Measurements from ENCODE around the gene RNF180.

RNF180 gene, protein sequence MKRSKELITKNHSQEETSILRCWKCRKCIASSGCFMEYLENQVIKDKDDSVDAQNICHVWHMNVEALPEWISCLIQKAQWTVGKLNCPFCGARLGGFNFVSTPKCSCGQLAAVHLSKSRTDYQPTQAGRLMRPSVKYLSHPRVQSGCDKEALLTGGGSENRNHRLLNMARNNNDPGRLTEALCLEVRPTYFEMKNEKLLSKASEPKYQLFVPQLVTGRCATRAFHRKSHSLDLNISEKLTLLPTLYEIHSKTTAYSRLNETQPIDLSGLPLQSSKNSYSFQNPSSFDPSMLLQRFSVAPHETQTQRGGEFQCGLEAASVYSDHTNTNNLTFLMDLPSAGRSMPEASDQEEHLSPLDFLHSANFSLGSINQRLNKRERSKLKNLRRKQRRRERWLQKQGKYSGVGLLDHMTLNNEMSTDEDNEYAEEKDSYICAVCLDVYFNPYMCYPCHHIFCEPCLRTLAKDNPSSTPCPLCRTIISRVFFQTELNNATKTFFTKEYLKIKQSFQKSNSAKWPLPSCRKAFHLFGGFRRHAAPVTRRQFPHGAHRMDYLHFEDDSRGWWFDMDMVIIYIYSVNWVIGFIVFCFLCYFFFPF

DNA sequence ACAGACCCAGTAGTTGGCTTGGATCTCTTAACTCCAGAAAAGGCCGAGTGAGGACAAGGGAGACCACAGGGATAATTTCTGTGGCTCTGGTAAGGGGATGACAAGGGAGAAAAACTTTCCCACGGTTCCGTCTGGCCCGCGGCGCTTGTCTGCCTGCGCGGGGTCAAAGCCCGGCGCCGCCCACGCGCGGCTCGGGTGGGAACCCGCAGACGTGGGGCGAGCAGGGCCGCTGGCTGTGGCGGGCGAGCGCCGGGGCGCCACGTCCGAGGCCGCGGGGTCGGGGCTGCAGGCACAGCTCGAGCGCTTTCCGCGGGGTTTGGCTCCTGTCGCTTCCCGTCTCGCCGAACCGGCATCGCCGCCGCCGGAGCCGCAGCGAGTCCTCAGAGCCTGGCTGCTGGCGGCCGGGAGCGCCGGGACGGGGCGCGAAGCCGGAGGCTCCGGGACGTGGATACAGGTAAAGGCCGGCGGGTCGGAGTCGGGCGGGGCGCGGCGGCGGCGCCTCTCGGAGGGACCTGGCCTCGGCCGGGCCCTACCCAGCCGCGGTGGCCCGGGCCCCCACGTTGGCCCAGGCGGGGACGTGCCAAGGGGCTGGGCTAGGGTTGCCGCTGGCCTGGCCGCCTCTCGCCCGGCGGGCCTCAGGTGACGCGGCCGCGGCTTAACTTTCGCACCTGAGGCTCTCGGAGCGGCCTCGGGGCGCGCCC lies at the start of gene RNF180:
TSS of gene RNF180 (plus strand) at position 344 of the 701 bp plus-strand sequence. CDS start 34,965 bp downstream, outside the sequence.
- no peak for DNase-seq

DNA sequence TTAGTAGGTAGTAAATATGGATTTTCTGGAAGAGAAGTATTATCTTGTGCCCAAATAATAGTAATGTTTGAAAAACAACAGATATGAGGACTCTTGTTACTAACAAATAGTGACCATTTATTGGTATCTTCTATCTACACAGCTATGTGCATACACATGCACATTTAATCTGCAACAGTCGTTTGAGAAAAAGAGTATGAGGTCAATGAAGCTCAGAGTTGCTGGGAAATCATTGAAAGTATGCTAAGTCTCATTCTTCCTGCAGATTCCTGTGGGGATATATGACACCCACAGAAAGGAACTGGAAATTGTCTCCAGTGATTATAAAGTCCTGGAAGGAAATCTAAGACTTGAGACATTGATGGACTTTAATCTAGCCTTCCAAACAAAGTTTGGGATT lies 40.1 kb upstream of the RNF180 start:
- DNase-seq: no peak

GRCh38 chr5:64126202-64126741 lies 39.4 kb upstream of the RNF180 start:
- no peak for DNase-seq

DNA sequence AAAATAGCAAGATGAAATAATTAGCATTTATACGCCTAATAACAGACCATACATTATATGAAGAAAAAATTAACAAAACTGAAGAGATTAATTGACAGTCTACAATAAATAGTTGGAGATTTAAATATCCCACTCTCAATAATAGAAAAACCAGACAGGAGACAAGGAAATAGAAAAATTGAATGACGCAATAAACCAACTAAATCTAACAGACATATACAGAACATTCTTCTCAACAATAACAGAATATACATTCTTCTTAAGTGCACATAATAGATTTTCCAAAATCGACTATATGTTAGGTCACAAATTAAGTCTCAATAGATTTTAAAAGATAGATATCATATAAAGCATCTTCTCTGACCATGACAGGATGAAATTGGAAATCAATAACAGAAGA lies 25.6 kb upstream of the RNF180 start:
- no peak for DNase-seq

GRCh38 chr5:64144425-64145215 lies 21.0 kb upstream of the RNF180 start:
- no peak for DNase-seq

DNA sequence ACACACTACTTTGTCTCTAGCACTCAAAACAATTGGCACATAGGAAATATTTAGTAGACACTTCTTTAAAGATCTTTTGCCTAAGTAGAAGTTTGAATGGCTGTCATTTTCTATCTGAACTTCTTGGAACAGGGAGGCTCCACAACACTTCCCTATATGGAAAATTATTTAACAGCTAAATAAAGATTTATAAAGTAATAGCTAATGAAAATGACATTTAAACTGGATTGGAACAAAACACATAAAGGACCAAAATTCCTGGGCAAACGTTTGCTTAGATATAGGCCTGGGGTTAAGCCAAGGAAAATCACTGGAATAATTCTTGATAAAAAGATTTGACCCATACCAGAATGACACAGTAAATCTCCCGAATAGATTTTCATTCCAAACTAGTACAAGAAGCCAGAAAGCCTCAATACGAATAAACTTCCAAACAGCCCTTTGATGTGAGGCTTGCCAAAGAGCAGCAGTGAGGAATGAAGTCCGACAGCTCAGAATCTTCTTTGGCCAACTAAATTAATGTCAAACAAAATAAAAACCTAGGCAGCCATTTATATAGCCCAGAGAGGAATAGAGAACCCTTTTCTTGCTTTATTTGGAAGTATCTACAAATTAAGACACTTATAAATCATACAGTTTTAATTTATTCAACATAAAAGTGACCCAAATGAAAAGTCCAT lies 20.3 kb upstream of the RNF180 start:
- no peak for DNase-seq

DNA sequence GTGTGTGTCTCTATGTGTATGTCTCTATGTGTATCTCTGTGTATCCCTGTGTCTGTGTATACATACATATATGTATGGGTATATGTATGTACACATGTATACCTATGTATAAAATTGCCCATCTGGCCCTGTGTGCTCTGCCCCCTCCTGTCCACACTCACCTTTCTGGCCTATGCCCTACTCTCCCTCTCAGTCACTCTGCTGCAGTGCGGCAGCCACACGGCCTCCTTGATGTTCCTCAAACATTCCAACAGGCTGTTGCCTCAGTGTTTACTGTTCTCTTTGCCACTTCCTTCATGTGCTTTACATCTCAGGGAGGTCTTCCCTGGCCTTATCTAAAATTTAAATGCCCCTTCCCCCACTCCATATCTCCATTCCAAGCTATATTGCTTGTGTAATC lies 18.3 kb upstream of the RNF180 start:
- no peak for DNase-seq

GRCh38 chr5:64147849-64148441 lies 17.7 kb upstream of the RNF180 start:
- no peak for DNase-seq

- DNase-seq: no peak
Observed at GRCh38 chr5:64149268-64149667, 16.4 kb upstream of the RNF180 start.

- DNase-seq: no peak
Observed at GRCh38 chr5:64149857-64150521, 15.7 kb upstream of the RNF180 start.

GRCh38 chr5:64156261-64156660 lies 9.4 kb upstream of the RNF180 start:
- no peak for DNase-seq

- no peak for DNase-seq
Observed at GRCh38 chr5:64158827-64159226, 6.8 kb upstream of the RNF180 start.

DNA sequence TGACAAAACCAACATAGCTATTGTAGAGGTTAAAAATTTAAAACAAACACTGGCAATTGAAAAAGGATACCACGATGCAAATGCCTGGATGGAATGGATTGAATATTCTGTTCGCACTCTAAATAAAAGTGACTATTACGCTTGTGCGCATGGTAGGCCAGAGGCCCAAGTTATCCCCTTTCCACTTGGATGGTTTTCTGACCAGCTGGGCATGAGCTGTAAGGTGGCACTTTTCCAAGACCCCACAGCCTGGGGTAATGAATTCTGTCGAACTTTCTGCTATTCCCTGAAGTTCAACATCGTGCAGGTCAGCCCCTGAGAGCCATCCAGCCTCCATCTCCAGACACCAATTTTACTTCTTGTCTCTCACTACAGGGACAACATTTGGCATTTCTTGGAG lies 5.4 kb upstream of the RNF180 start:
- no peak for DNase-seq

DNA sequence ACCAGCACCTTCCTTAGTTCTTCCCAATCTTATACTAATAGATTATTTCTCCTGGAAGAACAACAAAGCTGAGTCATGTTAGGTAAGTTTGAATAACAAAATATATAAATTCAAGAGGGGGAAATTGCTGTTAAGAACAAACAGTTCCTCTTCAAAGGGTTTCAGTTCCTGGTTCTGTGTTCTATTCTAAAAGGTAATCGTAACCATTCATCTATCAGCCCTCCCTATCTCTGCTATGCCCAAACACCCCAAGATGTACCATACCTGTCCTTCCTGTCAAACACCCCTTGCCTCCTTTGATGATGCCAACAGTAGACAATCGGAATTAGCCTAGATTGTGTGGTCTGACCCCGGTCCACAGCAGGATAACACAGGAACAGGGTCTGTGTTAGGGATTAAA lies 4.2 kb upstream of the RNF180 start:
- no peak for DNase-seq

DNA sequence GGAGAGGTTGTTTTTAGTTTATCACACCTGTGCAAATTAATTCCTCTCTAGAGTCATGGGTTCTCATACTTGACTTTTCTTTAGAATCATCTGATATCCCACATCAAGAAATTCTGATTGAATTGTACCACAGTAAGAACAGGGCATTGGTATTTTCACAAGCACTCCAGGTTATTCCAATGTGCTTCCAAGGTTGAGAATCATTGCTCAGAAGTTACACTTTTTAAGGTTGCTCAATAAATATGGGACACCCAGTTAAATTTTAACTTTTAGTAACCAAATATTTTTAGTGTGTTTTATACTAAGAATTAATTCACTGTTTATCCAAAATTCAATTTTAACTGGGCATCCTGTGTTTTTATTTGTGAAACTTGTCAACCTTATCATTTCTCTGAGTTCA lies 2.5 kb upstream of the RNF180 start:
- DNase-seq: no peak

DNA sequence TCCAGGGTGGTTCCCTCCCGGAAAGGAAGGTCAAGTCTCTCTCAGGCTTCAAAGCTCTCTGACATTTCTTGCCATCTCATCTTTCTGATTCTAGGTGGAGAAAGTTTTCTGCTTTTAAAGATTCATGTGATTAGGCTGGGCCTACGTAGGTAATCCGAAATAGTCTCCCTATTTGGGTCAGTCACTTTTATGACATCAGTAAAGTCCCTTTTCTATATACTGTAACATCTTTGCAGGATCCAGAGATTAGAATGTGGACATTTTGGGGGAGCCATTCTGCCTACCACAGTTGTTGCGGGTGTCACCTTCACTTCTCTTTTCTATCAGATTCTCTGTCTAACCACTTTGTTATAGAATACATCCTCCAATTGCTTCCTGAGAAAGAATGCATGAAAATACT lies 1.9 kb upstream of the RNF180 start:
- DNase-seq: no peak

DNA sequence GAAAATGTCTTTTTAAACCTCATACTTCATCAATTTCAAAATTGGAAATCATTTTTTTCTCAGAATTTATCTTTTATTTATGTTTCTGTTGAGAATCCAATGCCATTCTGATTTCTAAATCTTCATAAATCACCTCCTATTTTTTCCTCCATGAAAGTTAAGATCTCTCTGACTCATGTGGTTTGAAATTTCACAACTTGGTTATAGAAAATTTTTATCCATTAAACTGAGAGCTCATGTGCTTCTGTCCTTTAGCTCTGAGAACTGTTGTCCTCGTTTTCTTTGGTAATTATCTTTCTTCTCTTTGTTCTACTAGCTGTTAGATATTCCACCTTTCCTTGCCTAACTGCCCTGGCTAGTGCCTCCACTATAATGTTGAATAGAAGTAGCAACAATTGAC lies 1.5 kb upstream of the RNF180 start:
- DNase-seq: no peak

DNA sequence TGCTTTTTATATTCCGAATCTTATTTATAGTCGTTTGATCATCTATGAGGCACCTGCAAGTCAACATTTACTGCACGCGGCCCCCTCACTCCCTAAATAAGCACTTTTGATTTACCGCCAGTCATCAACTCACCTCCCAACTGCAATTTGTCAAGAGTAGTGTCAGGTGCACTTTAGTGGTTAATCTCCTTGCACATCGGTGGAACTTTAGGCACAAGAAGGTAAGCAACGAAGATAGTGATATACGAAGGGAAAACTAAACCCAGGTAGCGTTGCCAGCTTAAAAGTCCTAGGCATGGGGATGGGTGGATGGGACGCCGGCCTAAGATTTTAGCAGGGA lies 513 bp upstream of the RNF180 start:
- DNase-seq: no peak

DNA sequence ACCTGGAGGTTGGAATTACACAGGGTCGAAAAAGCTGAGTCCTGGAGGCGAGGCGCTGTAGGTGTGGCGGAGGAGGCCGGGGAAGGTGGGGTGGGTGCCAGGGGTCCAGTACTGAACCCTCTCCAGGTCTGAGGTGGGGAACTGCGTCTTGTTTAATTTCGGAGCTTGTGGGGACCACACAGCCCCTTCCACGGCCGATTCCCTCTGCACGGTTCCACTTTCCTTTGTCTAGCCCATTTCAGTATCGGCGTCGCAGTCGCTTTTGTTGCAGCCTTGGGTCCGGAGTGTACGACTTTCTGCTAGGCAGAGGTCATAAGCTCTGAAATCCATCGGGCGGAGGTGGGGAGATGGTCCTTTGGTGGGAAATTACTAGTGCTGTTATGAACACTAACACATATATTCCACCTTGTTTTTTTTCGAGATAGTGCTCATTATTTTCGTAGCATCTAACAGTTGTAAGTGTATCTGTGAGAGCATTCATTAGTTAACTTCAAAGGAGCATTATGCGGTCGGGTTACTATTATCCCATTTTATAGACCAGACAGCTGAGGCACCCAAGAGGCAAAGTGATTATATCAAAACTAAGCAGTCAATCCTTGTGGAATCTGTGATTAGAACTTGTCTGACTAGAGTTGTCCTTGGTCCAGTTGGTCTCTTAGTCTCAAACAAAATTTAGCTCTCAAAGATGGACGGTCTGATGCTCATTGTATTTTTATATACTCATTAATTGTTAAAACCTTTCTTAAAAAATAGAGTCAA lies 737 bp downstream of the RNF180 start:
- DNase-seq: no peak

GRCh38 chr5:64176301-64176700 lies 10.7 kb downstream of the RNF180 start:
- no peak for DNase-seq
